Glomerular visceral epithelial cell (primary cell): ENCODE results near the gene EIF4B.
"Not testable (repeated sequence)": the region's sequence is repeated elsewhere in the genome, so short reads cannot be mapped to it uniquely, and the experiment has no call there.

Source experiments
- DNase-seq: peaks from one replicate; pipeline ENCODE4 v3.0.0-alpha.2; 2016; ENCODE audit errors: extremely low spot score

The EIF4B gene, protein sequence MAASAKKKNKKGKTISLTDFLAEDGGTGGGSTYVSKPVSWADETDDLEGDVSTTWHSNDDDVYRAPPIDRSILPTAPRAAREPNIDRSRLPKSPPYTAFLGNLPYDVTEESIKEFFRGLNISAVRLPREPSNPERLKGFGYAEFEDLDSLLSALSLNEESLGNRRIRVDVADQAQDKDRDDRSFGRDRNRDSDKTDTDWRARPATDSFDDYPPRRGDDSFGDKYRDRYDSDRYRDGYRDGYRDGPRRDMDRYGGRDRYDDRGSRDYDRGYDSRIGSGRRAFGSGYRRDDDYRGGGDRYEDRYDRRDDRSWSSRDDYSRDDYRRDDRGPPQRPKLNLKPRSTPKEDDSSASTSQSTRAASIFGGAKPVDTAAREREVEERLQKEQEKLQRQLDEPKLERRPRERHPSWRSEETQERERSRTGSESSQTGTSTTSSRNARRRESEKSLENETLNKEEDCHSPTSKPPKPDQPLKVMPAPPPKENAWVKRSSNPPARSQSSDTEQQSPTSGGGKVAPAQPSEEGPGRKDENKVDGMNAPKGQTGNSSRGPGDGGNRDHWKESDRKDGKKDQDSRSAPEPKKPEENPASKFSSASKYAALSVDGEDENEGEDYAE

GRCh38 chr12:53005986-53006809, at the start of gene EIF4B:
EIF4B (plus strand) TSS chr12:53006456; CDS start chr12:53006484, 28 bp downstream.
- peak; percentile 99 for DNase-seq

GRCh38 chr12:52956987-52957386, 49.3 kb upstream of the EIF4B start:
- no peak for DNase-seq

GRCh38 chr12:52964556-52965336, 41.5 kb upstream of the EIF4B start:
- DNase-seq, result peak; percentile 23

GRCh38 chr12:52965337-52965731, 40.9 kb upstream of the EIF4B start:
- DNase-seq, result peak; percentile 59

- no peak for DNase-seq
These were observed 37.0 kb upstream of the EIF4B start for GRCh38 chr12:52969166-52969795.

DNA sequence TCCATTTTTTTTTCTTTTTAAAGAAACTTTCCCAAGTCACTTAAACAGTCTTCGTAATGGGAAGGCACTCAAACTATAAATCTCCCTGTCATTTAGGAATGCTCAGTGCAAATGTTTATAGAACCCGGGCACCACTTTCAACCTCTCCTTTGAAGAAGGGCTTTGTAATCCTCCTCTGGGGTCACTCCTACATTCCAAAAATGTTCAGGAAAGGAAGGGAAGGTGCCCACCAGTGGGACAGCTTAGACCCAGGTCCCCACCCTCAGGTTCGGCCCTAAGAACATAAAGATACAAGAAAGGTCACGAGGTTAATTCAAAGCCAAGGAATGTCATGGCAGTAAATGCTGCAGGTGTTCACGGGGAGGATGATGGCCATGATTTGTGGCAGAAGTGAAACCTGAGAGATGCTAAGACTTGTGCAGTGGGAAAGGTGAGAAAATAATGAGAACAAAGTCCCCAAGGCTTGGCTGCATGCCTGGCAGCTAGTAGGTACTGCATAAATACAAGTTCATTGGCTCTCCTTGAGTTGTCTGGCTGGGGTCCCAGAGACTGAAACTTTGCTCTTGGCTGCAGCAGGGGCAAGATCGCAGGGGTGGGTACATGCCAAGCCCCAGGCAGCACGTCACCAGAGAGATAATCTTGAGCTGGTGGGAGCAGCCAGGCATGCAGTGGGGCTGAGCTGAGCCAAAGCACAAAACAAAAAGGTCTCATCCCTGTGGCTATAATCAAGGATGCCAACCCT, 36.3 kb upstream of the EIF4B start:
- no peak for DNase-seq

GRCh38 chr12:52971679-52972329, 34.5 kb upstream of the EIF4B start:
- no peak for DNase-seq

- DNase-seq, result no peak
These were observed 31.1 kb upstream of the EIF4B start for GRCh38 chr12:52975204-52975603.

GRCh38 chr12:52975820-52976573, 30.3 kb upstream of the EIF4B start:
- peak; percentile 53 for DNase-seq

DNA sequence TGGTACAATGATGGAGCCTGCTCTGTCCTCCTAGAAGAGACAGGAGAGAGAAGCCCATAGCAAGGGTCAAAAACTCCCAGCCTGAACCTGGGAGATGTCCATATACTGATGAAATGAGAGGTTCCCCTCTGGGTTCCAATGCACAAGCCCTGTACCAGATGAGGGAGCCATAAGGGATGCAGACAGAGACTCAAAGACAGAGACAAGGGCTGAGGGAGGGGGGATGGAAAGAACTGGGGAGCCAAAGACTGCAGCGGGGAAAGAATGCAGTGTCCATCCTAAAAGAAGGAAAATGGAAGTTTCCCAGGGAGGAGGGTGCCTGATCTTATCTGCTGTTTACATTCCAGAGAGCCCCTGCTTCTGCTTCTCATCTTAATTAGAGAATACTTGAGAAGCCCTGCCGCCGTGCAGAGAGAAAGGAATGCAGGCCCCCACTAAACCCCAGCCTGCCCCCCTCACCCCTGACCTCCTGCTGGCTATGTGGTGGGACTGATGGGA, 29.6 kb upstream of the EIF4B start:
- DNase-seq, result no peak

DNA sequence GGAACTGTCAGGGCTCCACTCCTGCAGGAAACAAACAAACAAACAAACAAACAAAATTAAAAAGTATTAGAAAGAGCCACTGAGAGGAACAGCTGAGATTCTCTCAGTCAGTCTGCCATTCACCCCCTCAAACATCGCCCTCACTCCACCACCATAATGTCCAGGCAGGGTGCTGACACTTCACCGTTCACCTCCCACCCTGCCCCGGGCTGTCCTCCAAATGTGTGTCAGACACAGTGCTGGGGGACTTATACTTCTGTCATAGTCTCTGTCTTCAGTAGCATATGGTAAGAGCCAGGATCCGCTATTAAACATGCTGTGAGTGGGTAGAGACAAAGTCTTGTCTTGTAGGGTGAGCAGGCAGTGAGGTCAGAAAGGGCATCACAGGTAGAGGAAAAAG, 29.1 kb upstream of the EIF4B start:
- DNase-seq, result no peak

GRCh38 chr12:52980096-52980649, 26.1 kb upstream of the EIF4B start:
- DNase-seq, result no peak

DNA sequence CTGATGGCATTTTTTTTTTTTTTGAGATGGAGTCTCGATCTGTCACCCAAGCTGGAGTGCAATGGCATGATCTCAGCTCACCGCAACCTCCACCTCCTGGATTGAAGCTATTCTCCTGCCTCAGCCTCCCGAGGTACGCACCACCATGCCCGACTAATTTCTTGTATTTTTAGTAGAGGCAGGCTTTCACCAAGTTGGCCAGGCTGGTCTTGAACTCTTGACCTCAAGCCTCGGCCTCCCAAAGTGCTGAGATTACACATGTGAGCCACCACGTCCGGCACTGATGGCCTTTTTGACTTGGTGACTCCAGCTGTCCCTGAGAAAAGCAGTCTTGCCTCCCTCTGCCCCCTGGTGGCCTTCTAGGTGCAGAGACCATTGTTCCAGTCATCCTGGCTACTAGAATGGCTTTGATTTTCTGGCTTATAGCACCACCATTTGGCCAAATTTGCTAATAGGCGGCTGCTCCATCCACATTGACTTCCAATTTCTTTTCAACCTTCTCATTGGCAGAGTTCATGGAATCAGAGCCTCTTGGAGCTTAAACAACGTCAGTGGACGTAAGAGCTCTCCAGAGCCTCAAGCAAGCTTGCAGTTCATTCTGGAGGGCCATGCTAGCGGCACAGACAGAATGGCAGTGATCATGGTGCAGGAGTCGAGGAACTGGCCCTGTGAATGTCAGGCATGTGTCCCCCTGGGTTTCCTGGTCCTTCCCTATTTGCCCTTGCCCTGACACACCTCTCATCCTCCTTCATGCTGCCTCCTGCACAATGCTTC, 25.4 kb upstream of the EIF4B start:
- peak; percentile 90 for DNase-seq

DNA sequence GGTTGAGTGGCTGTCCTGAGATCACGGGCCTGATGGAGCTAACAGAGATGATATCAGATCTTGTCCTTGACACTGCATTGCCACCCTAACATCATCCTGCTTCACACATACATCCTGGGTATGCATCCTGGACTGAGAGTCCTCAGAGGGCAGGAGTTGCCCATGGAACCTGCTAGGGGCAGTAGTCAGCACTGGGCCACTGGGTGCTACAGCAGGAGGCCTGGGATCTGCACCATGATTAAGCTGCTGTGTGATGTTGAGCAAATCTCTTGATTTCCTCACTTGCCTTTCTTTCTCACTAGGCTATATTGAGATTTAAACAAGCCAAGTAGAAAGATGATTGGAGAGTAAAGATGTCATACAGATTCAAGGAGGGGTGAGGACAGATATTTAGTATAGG, 22.1 kb upstream of the EIF4B start:
- no peak for DNase-seq

DNA sequence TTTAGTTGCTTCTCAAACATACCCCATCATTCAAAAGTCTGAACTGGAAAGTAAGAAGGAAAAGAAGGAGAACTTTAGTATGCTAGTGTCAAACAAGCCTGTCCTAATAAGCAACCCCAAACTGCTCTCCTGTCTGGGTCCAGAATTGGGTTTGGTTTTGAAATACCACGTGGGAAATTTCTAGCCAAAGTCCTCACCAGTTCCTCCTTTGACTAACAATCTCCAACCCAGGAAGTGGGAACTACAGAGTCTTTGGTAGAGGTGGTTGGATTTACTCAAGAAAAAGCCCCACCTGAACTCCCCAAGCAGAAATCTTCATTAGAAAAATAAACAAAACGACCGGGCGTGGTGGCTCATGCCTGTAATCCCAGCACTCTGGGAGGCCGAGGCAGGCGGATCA, 17.4 kb upstream of the EIF4B start:
- DNase-seq, result no peak

DNA sequence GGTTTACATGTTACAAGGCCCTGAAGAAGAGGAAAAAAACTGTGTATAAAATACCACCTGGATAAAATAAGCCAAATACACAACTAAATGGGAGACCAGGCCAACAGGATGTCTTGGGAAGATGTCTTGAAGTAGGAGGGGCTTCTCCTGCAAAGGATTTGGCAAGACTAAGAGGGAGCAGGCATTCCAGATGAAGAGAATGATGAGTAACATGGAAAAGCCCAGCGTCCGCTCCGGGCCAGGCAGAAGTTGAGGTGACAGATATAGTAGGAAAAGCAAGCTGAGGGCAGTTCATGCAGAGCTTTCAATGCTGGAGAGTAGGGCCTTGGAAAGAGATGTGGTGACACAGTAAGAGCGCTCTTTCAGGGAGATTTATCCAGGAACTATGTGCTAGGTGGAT, 16.1 kb upstream of the EIF4B start:
- no peak for DNase-seq

DNA sequence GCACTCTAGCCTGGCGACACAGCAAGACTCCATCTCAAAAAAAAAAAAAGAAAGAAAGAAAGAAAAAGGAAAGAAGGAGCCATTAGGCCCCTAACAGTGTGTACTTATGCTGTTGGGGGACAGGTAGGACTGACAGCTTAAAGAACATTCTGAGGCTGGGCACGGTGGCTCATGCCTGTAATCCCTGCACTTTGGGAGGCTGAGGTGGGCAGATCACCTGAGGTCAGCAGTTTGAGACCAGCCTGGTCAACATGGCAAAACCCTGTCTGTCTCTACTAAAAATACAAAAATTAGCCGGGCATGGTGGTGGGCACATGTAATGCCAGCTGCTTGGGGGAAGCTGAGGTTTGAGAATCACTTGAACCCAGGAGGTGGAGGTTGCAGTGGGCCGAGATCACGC, 14.0 kb upstream of the EIF4B start:
- DNase-seq, result not testable (repeated sequence)
